K562 (cell line): ENCODE results near the gene PREP.

Experiments used
- MCM3 ChIP-seq: fragments of 450-650 bp; IDR thresholded peaks from 2 replicates; pipeline ENCODE4 v1.6.1; 2016
- SREBF2 ChIP-seq: sonication (generic); formaldehyde crosslinking; IDR thresholded peaks from 2 replicates; pipeline ENCODE4 v1.4.0; 2020; ENCODE audit warnings: mild to moderate bottlenecking, missing genetic modification reagents

DNA sequence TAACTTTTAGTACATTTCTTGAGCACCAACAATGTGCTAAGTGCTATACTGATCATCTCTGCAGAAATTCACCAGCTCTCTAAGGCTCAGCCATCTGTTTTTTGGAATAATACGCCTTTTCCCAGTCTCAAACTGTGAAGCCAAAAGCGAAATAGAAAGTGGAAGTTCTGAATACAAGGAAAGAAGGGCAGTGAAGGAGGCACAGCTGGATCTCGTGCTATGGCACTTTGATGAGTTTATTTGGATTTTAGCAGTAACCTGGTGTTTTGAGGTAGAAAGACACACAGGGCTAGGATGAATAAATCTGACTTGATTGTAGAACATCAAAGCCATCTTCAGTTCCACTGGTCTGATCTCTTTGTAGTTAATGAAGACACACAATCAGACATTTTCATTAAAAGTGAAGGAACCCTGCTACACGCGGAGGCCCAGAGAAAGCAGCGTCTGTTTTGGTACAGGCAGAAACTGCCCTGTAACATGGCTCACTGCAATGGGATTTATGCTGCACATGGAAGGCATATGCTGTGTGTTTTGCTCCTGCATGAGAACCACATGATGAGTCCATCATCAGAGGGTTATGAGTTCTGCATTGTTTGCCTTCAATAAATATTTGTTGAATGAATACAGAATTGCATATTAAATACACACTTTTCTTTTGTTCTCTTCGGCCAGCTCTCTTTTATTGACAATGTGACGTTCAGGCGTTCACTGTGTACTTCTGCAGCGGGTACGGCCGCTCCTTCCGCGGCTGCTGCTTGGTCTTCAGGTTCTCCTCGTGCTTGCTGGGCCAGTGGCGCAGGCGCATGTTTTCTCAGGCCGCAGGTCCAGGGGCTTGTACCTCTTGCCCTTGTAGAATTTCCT is 100.9 kb downstream of the PREP start:
- TF ChIP-seq SREBF2 (no peak), MCM3 (no peak)
